ENCODE results near the gene CHST7. TPM values are rescaled to one million over a fixed set of nuclear protein-coding genes. Genes with fewer than 3 reads are reported as not detected.
A peak's percentile ranks its signal among the peaks of the same experiment; 100 is the strongest.

Gene CHST7
- total RNA-seq, 6 experiments from 2014 or later: 4.8 to 7.1 (median 5.7) TPM

GRCh38 chrX:46580613-46581012 lies 7.0 kb downstream of the CHST7 start:
- ATAC-seq (no peak), DNase-seq (no peak)
- no peak overlapping the region for H3K4me3 ChIP-seq
- H3K4me1 ChIP-seq: peaks cover 0 to 1% (median 0%) of the 10 kb centered on the region in 4 donors
- intact Hi-C loops (cut with DNase I): no loop called here
- no peak for TF ChIP-seq CTCF (IDR thresholded peaks at IDR 0.05)
- no peak for TF ChIP-seq POLR2A (IDR thresholded peaks at IDR 0.05)
- no peaks in the 10 kb centered on the region for H3K27me3 ChIP-seq
- 68% methylated on average over 5 of the region's 6 CpGs for WGBS (ENCODE audit: insufficient coverage, low coverage, low lambda C conversion rate, missing lambda C conversion rate)
- no peak overlapping the region for H3K27ac ChIP-seq
- H3K36me3 ChIP-seq: no peaks in the 10 kb centered on the region
- no peaks in the 10 kb centered on the region for H3K9me3 ChIP-seq

GRCh38 chrX:46582325-46582724 lies 8.8 kb downstream of the CHST7 start:
- peak overlapping the region in 1 of 3 donors; percentile 10 for H3K27ac ChIP-seq
- H3K9me3 ChIP-seq: no peaks in the 10 kb centered on the region
- ATAC-seq (no peak), DNase-seq (no peak)
- H3K4me3 ChIP-seq: no peak overlapping the region
- H3K27me3 ChIP-seq: no peaks in the 10 kb centered on the region
- TF ChIP-seq POLR2A (IDR thresholded peaks at IDR 0.05) (no peak), CTCF (IDR thresholded peaks at IDR 0.05) (no peak)
- H3K36me3 ChIP-seq: no peaks in the 10 kb centered on the region
- H3K4me1 ChIP-seq: no peaks in the 10 kb centered on the region
- intact Hi-C loops (cut with DNase I): no loop called here
- WGBS (ENCODE audit: insufficient coverage, low coverage, low lambda C conversion rate, missing lambda C conversion rate): 64% methylated on average over 3 of the region's 3 CpGs

- Histone ChIP-seq H3K4me3 (no peak overlapping the region), H3K27ac (peak overlapping the region in 1 of 3 donors; percentile 10), H3K36me3 (no peaks in the 10 kb centered on the region), H3K9me3 (no peaks in the 10 kb centered on the region), H3K4me1 (peaks cover 0 to 2% (median 0%) of the 10 kb centered on the region in 4 donors), H3K27me3 (no peaks in the 10 kb centered on the region)
- ATAC-seq (peak in 1 of 4 donors; percentile 24), DNase-seq (no peak)
- TF ChIP-seq CTCF (IDR thresholded peaks at IDR 0.05) (no peak), POLR2A (IDR thresholded peaks at IDR 0.05) (no peak)
- intact Hi-C loops (cut with DNase I): no loop called here
- 25% methylated on average over 1 of the region's 1 CpG for WGBS (ENCODE audit: insufficient coverage, low coverage, low lambda C conversion rate, missing lambda C conversion rate)
These were observed 9.4 kb downstream of the CHST7 start for GRCh38 chrX:46582966-46583365.

GRCh38 chrX:46584736-46585135 lies 11.2 kb downstream of the CHST7 start:
- no peaks in the 10 kb centered on the region for H3K9me3 ChIP-seq
- ATAC-seq: no peak
- intact Hi-C loops (cut with DNase I): no loop called here
- no peak overlapping the region for H3K27ac ChIP-seq
- no peak for TF ChIP-seq POLR2A (IDR thresholded peaks at IDR 0.05)
- no peak for TF ChIP-seq CTCF (IDR thresholded peaks at IDR 0.05)
- H3K4me1 ChIP-seq: peaks cover 0 to 16% (median 0%) of the 10 kb centered on the region in 4 donors
- no peaks in the 10 kb centered on the region for H3K27me3 ChIP-seq
- WGBS (ENCODE audit: insufficient coverage, low coverage, low lambda C conversion rate, missing lambda C conversion rate): 53% methylated on average over 2 of the region's 2 CpGs
- no peaks in the 10 kb centered on the region for H3K36me3 ChIP-seq
- no peak overlapping the region for H3K4me3 ChIP-seq
- DNase-seq: no peak

- ATAC-seq: no peak
- no peak overlapping the region for H3K4me3 ChIP-seq
- TF ChIP-seq POLR2A (IDR thresholded peaks at IDR 0.05): no peak
- TF ChIP-seq CTCF (IDR thresholded peaks at IDR 0.05): no peak
- H3K36me3 ChIP-seq: no peaks in the 10 kb centered on the region
- H3K9me3 ChIP-seq: no peaks in the 10 kb centered on the region
- peaks cover 0 to 18% (median 0%) of the 10 kb centered on the region in 4 donors for H3K4me1 ChIP-seq
- no peaks in the 10 kb centered on the region for H3K27me3 ChIP-seq
- intact Hi-C loops (cut with DNase I): no loop called here
- 26% methylated on average over 5 of the region's 5 CpGs for WGBS (ENCODE audit: insufficient coverage, low coverage, low lambda C conversion rate, missing lambda C conversion rate)
- DNase-seq: no peak
- H3K27ac ChIP-seq: peak overlapping the region in 1 of 3 donors; percentile 2
These were observed 13.6 kb downstream of the CHST7 start for GRCh38 chrX:46587158-46587557.
